Glutamatergic neuron (in vitro differentiated cells): ENCODE measurements around the gene MAN2A2. TPM values are rescaled to one million over a fixed set of nuclear protein-coding genes. Genes with fewer than 3 reads are reported as not detected.

Source experiments
- DNase-seq: peaks from one replicate; pipeline ENCODE4 v3.0.0; 2022
- H3K27ac Mint-ChIP-seq: one replicate; pipeline ENCODE4 v1.8.0; 2020; ENCODE audit warnings: mild to moderate bottlenecking, mixed read lengths, inconsistent platforms; ENCODE audit not compliant: unreplicated experiment
- H3K27me3 Mint-ChIP-seq: one replicate; pipeline ENCODE4 v1.8.0; 2020; ENCODE audit warnings: mild to moderate bottlenecking, moderate library complexity, mixed read lengths, inconsistent platforms; ENCODE audit not compliant: unreplicated experiment
- H3K36me3 Mint-ChIP-seq: one replicate; pipeline ENCODE4 v1.8.0; 2020; ENCODE audit warnings: mild to moderate bottlenecking, mixed read lengths, inconsistent platforms; ENCODE audit not compliant: unreplicated experiment
- H3K4me1 Mint-ChIP-seq: one replicate; pipeline ENCODE4 v1.8.0; 2020; ENCODE audit warnings: mild to moderate bottlenecking, low read depth, mixed read lengths, inconsistent platforms; ENCODE audit not compliant: unreplicated experiment
- H3K4me3 Mint-ChIP-seq: one replicate; pipeline ENCODE4 v1.8.0; 2020; ENCODE audit warnings: mild to moderate bottlenecking, mixed read lengths, inconsistent platforms; ENCODE audit not compliant: unreplicated experiment
- H3K9me3 Mint-ChIP-seq: one replicate; pipeline ENCODE4 v1.8.0; 2020; ENCODE audit warnings: mild to moderate bottlenecking, moderate library complexity, mixed read lengths, inconsistent platforms; ENCODE audit not compliant: unreplicated experiment
- total RNA-seq: library from RNA; stranded (reverse); fragmentation: NEBNext Ultra II Directional; extraction: Animal tissue kit (Norgen Biotek cat#: 25700); gene quantifications from one replicate; pipeline ENCODE4 v1.2.1, GENCODE V29; 2021; ENCODE audit not compliant: unreplicated experiment
- TF ChIP-seq, protein P1 (sequence below): fragments of 200-600 bp; sonication (generic); IDR thresholded peaks from one replicate; pipeline ENCODE4 v1.5.0; 2021; ENCODE audit not compliant: partially characterized antibody, unreplicated experiment

MAN2A2 gene
- total RNA-seq, 1 donor from 2014 or later, result 81.8 TPM

DNA sequence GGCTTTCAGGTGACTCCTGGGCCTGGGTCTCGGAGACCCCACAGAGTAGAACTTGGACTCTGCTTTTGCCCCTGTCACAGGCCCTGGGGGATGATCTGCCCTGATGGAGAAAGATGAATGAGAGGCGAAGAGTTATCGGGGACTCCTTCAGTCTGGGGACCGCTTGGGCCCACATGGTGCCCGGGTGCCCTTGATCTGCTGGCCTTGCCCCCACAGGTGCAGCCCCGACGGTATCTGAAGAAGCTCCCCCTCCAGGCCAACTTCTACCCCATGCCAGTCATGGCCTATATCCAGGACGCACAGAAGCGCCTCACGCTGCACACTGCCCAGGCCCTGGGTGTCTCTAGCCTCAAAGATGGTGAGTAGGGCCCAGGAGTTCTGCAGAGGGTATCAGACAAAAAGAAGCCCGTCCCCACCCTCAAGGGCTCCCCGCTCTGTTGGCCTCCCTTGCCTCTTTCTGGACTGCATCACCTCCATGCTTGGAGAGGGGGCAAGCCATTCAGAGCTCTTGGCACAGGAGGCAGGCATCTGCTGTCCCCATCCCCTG, 10.4 kb downstream of the MAN2A2 start:
- DNase-seq, result no peak
- TF ChIP-seq, protein P1, sequence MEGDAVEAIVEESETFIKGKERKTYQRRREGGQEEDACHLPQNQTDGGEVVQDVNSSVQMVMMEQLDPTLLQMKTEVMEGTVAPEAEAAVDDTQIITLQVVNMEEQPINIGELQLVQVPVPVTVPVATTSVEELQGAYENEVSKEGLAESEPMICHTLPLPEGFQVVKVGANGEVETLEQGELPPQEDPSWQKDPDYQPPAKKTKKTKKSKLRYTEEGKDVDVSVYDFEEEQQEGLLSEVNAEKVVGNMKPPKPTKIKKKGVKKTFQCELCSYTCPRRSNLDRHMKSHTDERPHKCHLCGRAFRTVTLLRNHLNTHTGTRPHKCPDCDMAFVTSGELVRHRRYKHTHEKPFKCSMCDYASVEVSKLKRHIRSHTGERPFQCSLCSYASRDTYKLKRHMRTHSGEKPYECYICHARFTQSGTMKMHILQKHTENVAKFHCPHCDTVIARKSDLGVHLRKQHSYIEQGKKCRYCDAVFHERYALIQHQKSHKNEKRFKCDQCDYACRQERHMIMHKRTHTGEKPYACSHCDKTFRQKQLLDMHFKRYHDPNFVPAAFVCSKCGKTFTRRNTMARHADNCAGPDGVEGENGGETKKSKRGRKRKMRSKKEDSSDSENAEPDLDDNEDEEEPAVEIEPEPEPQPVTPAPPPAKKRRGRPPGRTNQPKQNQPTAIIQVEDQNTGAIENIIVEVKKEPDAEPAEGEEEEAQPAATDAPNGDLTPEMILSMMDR, result no peak
- Mint-ChIP-seq H3K36me3 (peaks cover 4% of the 10 kb centered on the region), H3K4me1 (peaks cover 27% of the 10 kb centered on the region), H3K27ac (peak overlapping the region; percentile 75), H3K4me3 (no peak overlapping the region), H3K27me3 (peaks cover 3% of the 10 kb centered on the region), H3K9me3 (peaks cover 13% of the 10 kb centered on the region)

DNA sequence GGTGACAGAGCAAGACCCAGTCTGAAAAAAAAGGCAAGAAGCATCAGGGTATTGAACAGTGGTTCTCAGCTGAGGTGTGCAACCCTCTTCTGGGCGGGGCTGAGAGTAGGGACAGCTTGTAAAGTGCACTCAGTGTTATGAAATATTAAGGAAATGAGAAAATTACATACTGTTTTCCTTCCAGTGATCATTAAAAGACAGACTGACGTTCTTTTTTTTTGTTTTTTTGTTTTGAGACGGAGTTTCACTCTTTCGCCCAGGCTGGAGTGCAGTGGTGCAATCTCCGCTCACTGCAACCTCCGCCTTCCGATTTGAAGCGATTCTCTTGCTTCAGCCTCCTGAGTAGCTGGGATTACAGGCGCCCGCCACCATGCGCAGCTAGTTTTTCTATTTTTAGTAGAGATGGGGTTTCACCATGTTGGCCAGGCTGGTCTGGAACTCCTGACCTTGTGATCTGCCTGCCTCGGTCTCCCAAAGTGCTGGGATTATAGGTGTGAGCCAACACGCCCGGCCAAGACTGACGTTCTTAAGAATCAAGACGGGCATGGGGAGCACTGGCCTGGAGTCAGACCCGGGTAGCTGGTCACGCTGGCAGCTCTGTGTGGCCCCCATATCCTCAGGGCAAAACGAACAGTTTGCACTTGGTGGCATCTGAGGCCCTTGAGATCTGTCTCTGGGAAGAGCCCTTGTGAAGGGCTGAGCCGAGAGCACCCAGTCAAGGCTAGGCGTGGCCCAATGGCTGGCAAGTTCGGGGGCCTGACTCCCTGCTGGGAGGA, 11.4 kb downstream of the MAN2A2 start:
- Mint-ChIP-seq H3K9me3 (peaks cover 13% of the 10 kb centered on the region), H3K4me3 (peak overlapping the region; percentile 53), H3K4me1 (peaks cover 27% of the 10 kb centered on the region), H3K27ac (peak overlapping the region; percentile 89), H3K27me3 (peaks cover 3% of the 10 kb centered on the region), H3K36me3 (peaks cover 5% of the 10 kb centered on the region)
- DNase-seq, result no peak
- TF ChIP-seq, protein P1, result no peak

DNA sequence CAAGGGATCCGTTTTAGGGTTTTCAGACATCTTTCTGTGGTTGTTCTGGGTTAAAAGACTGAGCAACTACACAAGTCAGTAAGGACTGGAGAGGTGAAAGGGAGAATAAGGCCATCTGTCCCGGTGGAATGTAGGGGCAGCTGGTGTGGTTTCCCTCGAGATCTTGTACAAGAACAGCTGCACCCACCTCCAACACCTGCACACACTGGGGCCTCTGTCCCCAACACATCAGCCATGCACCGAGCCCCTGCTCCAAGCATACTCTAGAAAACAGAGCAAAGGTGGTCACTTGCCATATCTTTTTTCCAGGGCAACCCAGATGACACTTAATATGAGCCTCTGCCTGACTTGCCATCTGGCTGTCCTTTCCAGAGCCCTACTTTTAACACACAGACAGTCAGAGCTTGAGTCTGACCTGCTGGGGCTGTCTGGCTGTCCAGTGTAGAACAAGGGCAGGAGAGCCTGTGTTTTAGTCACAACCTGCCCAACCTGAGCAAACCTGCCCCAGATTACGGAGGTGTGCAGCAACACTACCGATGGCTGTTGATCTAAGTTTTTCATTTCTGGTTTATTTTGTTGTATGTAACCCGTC, 12.2 kb downstream of the MAN2A2 start:
- Mint-ChIP-seq H3K36me3 (peaks cover 5% of the 10 kb centered on the region), H3K27ac (peak overlapping the region; percentile 89), H3K4me1 (peaks cover 27% of the 10 kb centered on the region), H3K4me3 (peak overlapping the region; percentile 53), H3K27me3 (peaks cover 7% of the 10 kb centered on the region), H3K9me3 (peaks cover 16% of the 10 kb centered on the region)
- DNase-seq, result peak; percentile 44
- TF ChIP-seq, protein P1, result no peak

DNA sequence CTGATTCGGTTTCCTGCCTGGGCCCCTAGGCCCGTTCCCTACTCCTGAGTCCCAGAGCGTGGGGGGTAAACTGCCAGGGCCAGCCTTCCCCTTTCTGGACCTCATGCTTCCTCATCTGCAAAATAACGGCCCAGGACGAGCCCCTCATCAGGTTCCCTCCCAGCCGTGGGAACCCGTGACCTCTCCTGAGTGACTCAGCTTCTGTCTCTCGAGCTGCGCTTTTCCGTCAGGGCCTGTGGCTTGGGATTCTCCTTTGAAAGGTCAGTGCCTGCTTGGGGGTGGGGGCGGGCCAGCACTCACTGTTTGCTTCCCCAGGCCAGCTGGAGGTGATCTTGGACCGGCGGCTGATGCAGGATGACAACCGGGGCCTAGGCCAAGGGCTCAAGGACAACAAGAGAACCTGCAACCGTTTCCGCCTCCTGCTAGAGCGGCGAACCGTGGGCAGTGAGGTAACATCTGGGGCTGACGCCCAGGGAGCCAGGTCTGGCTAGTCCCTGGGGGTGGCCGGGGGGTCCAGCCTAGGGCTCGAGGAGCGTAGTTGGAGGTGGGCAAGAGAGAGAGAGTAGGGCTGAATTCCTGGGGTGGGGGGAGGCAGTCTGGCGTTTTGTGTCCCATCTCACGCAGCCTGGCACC, 12.8 kb downstream of the MAN2A2 start:
- DNase-seq, result no peak
- Mint-ChIP-seq H3K4me3 (peak overlapping the region; percentile 53), H3K36me3 (peaks cover 5% of the 10 kb centered on the region), H3K4me1 (peaks cover 27% of the 10 kb centered on the region), H3K9me3 (peaks cover 16% of the 10 kb centered on the region), H3K27me3 (peaks cover 7% of the 10 kb centered on the region), H3K27ac (peak overlapping the region; percentile 89)
- TF ChIP-seq, protein P1, result no peak
